Keratinocyte (primary cell): ENCODE results near the gene UROC1.

Experiments
- EZH2 ChIP-seq: IDR thresholded peaks from one replicate; pipeline ENCODE4 v1.6.1; 2012; ENCODE audit warnings: inconsistent platforms, mild to moderate bottlenecking, low read length, moderate library complexity
- TF ChIP-seq, protein P1 (sequence below), 3 experiments: IDR thresholded peaks in 1 of 3; conservative IDR thresholded peaks in 1 of 3; optimal IDR thresholded peaks in 1 of 3; 2 replicates in 2 of 3; 3 replicates in 1 of 3; pipeline versions ENCODE3 to v1.5.1; 2011; ENCODE audit warnings: low read length in 3 of 3, mild to moderate bottlenecking in 3 of 3, moderate library complexity in 2 of 3, control low read depth in 1 of 3, inconsistent platforms in 1 of 3; ENCODE audit not compliant: insufficient read depth in 2 of 3; ENCODE audit errors: extremely low read depth in 1 of 3

DNA sequence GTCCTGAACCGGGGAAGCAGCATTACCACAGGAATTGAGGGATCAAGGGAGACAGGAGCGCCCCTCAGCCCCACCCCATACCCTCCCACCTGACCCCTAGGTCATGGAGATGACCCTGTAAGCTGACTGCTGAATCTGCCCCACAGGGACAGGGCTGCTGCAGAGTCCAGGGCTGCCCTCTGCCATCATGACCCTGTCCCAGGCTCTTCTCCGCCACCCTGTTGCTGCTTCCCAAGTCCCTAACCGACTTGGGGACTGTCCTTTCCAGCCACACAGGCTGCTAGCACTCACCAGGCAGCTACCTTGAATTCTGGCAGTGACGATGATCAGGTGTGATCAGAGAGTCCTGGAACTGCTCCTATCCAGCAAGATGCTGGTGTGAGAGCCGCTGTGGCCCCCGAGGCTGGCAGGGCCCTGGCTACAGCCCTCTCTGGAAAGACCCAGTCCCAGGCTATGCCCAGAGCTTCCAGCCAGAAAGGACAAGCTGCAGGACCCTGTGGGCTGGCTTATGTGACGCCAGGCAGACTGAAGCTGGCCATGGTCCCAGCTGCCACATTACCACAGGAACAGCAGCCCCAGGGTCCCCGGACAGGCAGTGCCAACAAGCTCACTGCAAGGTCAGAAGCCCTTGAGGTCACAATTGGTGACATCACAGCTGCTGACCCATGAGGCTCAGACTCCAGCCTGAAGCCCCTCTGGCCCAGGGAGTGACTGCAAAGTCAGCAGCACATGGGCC, 40.9 kb upstream of the UROC1 start, which contains the start of gene C3orf22:
- TF ChIP-seq, protein P1, sequence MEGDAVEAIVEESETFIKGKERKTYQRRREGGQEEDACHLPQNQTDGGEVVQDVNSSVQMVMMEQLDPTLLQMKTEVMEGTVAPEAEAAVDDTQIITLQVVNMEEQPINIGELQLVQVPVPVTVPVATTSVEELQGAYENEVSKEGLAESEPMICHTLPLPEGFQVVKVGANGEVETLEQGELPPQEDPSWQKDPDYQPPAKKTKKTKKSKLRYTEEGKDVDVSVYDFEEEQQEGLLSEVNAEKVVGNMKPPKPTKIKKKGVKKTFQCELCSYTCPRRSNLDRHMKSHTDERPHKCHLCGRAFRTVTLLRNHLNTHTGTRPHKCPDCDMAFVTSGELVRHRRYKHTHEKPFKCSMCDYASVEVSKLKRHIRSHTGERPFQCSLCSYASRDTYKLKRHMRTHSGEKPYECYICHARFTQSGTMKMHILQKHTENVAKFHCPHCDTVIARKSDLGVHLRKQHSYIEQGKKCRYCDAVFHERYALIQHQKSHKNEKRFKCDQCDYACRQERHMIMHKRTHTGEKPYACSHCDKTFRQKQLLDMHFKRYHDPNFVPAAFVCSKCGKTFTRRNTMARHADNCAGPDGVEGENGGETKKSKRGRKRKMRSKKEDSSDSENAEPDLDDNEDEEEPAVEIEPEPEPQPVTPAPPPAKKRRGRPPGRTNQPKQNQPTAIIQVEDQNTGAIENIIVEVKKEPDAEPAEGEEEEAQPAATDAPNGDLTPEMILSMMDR (optimal IDR thresholded peaks at IDR 0.05 in 1 of 3, IDR thresholded peaks at IDR 0.05 in 1 of 3, conservative IDR thresholded peaks at IDR 0.05 in 1 of 3; ENCODE audit: extremely low read depth in 1 of 3, insufficient read depth in 2 of 3, low read length in 3 of 3), result no peak
- TF ChIP-seq EZH2, result no peak
